ENCODE data around the gene SAP30BP. TPM values are rescaled to one million over a fixed set of nuclear protein-coding genes. Genes with fewer than 3 reads are reported as not detected.

Gene SAP30BP
- total RNA-seq, 2 donors from 2014 or later = 56.7 to 66.1 TPM

- DNase-seq (ENCODE audit: low spot score) = no peak
- intact Hi-C loops (cut with DNase I) = no loop called here
These were observed 62.2 kb downstream of the SAP30BP start for GRCh38 chr17:75729351-75729750.

- intact Hi-C loops (cut with DNase I) = no loop called here
- no peak for DNase-seq (ENCODE audit: low spot score)
These were observed 62.9 kb downstream of the SAP30BP start for GRCh38 chr17:75730065-75730464.

GRCh38 chr17:75731086-75731715, 64.1 kb downstream of the SAP30BP start:
- intact Hi-C loops (cut with DNase I) = no loop called here
- DNase-seq (ENCODE audit: low spot score) = no peak

DNA sequence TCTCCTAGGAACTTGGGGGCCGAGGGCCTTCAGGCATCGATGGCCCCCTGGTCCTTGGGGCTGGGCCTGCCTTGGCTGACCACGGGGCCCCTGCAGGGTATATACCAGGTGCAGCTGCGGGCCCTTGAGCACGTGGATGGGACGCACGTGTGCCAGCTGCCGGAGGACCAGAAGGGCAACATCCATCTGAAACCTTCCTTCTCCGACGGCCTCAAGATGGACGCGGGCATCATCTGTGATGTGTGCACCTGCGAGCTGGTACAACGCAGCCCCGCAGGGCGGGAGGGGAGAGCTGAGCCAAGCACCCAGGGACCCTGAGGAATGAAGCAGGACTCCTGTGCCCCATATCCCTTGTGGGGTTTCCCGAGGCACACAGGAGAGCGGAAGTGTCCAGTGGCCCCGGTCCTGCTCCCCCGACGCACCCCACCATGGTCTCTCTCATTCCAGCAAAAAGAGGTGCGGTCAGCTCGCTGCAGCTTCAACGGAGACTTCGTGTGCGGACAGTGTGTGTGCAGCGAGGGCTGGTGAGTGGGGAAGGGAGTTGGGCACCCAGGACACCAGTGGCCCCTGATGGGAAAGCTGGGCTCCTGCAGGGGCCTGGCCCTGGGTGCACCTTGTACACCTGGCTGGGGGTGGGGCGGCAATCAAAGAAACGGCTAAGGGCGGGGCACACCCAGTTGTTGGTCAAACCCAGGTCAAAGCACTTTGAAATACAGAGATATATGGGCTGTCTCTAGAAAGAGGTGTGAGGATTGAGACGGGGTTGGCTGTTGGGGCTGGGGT, 64.8 kb downstream of the SAP30BP start:
- intact Hi-C loops (cut with DNase I) = no loop called here
- DNase-seq (ENCODE audit: low spot score) = no peak

GRCh38 chr17:75733471-75733870, 66.3 kb downstream of the SAP30BP start:
- no peak for DNase-seq (ENCODE audit: low spot score)
- intact Hi-C loops (cut with DNase I) = no loop called here

GRCh38 chr17:75734674-75735294, 67.6 kb downstream of the SAP30BP start:
- no peak for DNase-seq (ENCODE audit: low spot score)

DNA sequence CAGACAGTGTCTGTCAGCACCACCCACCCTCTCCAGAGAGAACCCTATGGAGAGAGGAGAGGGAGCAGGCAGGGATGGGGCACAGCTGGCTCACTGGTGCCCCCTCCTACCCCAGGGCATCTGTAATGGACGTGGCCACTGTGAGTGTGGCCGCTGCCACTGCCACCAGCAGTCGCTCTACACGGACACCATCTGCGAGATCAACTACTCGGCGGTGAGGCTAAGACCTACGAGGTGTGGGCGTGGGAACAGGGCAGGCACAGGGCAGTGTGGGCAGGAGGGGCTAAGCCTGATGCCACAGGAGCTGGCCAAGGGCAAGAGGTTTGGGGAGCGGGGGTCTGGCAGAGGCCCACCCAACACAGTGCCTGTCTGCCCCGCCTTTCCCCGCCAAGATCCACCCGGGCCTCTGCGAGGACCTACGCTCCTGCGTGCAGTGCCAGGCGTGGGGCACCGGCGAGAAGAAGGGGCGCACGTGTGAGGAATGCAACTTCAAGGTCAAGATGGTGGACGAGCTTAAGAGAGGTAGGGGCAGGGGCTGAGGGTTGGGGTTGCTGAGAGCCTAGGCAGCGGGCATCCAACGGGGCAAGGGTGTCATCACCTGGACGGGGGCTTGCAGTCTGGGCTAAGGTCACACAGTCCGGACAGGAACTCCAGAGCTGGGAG, 69.2 kb downstream of the SAP30BP start:
- no peak for DNase-seq (ENCODE audit: low spot score)
- intact Hi-C loops (cut with DNase I) = no loop called here

More at GRCh38 chr17:75734674-75735294, 67.6 kb downstream of the SAP30BP start:
- intact Hi-C loops (cut with DNase I) = no loop called here

DNA sequence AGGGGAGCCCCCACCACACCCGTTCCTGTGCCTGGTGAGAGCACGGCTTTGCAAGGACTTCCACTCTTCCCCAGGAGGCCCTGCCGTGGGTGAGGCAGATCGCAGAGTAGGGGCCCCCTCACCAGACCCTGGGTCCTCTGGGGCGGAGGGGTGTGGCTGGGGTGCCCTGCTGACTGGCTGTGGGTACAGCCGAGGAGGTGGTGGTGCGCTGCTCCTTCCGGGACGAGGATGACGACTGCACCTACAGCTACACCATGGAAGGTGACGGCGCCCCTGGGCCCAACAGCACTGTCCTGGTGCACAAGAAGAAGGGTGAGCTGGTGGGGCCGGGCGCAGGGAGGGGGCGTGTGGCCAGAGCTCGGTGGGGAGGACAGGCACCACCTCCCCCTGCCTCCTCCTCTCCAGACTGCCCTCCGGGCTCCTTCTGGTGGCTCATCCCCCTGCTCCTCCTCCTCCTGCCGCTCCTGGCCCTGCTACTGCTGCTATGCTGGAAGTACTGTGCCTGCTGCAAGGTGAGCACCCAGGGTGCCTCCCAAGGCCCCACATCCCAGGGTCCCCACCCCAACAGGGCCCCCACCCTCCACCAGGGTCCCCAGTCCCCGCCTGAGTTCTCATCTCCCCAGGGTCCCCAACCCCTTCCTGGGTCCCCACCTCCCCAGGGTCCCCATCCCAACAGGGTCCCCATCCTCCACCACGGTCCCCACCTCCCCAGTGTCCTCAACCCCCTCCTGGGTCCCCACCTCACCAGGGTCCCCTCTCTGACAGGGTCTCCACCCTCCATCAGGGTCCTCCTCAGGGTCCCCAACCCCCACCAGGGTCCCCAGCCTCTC, 70.2 kb downstream of the SAP30BP start:
- no peak for DNase-seq (ENCODE audit: low spot score)
- intact Hi-C loops (cut with DNase I) = no loop called here

DNA sequence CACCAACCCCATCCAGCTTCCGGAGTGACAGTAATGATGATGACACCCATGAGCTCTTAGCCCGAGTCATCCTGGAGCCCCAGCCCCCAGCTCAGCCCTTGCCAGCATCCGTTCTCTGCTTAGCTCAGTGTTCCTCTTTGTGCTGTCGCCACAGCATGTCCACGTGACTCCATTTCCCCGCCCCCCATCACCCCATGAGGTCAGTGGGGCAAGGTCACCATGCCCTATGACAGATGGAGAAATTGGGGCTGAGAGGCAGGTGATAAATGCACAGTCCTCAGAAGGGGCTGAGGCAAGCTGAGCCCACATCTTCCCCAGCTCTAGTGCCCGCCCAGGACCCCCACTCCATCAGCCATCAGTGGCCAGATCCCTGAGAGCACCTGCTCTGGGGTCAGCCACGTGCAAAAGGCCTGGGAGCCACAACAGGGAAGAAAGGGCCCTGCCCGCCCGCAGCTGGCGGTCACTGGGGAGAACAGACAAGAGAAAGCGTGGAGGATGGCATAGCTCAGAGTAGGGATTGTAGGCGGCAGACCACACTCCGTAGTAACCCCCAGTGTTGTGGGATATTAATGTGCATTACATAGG, 71.2 kb downstream of the SAP30BP start:
- intact Hi-C loops (cut with DNase I) = no loop called here

GRCh38 chr17:75739174-75739573, 72.0 kb downstream of the SAP30BP start:
- no peak for DNase-seq (ENCODE audit: low spot score)
- intact Hi-C loops (cut with DNase I) = no loop called here

More for the DNA sequence above, 71.2 kb downstream of the SAP30BP start:
- peak; percentile 93 for DNase-seq (ENCODE audit: low spot score)

- no peak for DNase-seq (ENCODE audit: low spot score)
- intact Hi-C loops (cut with DNase I) = loop anchor here in 1 of 2 donors (5.0 kb wide), 1 partner anchor 52 kb away; no protein-coding TSS in a partner anchor
These were observed 72.7 kb downstream of the SAP30BP start for GRCh38 chr17:75739801-75740200.

DNA sequence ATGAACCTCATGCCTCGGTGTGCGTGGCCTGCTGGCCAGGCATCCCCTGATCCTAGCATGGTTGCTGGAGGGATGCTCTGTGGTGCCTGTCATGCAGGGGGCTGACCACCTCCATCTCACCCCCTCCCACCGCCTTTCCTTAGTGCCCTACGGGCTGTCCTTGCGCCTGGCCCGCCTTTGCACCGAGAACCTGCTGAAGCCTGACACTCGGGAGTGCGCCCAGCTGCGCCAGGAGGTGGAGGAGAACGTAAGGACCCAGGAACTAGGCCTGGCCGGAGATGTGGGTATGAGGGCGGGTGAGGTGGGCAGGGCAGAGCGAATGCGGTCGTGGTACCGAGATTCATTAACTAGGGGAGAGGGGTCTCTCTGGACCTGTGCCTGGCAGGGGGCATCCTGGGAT, 73.1 kb downstream of the SAP30BP start:
- intact Hi-C loops (cut with DNase I) = loop anchor here in 1 of 2 donors (5.0 kb wide), 1 partner anchor 53 kb away; no protein-coding TSS in a partner anchor
- no peak for DNase-seq (ENCODE audit: low spot score)

DNA sequence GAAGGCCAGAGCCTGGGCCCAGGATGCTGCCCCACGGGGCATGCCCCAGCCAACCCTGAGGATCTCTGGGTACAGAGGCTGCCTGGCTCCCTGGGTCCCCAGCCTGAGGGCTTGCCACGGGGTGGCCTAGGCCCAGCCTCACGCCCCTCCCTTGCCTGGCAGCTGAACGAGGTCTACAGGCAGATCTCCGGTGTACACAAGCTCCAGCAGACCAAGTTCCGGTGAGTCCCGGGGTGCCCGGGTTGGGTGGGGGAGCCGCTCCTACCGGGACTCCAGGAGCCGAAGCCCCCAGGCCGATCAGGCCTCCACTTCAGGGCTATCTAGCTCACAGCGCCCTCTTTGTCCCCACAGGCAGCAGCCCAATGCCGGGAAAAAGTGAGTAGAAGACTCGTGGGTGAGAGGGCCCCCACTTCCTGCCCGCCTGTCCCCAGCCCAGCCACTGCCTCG, 73.5 kb downstream of the SAP30BP start:
- intact Hi-C loops (cut with DNase I) = loop anchor here in 1 of 2 donors (5.0 kb wide), 1 partner anchor 53 kb away; no protein-coding TSS in a partner anchor
- no peak for DNase-seq (ENCODE audit: low spot score)

DNA sequence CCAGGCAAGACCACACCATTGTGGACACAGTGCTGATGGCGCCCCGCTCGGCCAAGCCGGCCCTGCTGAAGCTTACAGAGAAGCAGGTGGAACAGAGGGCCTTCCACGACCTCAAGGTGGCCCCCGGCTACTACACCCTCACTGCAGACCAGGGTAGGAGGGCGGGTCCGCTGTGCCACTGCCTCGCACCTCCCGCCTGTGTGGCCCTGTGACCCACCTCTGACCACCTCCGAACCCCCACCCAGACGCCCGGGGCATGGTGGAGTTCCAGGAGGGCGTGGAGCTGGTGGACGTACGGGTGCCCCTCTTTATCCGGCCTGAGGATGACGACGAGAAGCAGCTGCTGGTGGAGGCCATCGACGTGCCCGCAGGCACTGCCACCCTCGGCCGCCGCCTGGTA, 75.2 kb downstream of the SAP30BP start:
- intact Hi-C loops (cut with DNase I) = loop anchor here in 1 of 2 donors (5.0 kb wide), 1 partner anchor 55 kb away; no protein-coding TSS in a partner anchor
- DNase-seq (ENCODE audit: low spot score) = no peak

GRCh38 chr17:75743625-75744206, 76.6 kb downstream of the SAP30BP start:
- DNase-seq (ENCODE audit: low spot score) = no peak
- intact Hi-C loops (cut with DNase I) = loop anchor here in 1 of 2 donors (5.0 kb wide), 1 partner anchor 56 kb away; no protein-coding TSS in a partner anchor

DNA sequence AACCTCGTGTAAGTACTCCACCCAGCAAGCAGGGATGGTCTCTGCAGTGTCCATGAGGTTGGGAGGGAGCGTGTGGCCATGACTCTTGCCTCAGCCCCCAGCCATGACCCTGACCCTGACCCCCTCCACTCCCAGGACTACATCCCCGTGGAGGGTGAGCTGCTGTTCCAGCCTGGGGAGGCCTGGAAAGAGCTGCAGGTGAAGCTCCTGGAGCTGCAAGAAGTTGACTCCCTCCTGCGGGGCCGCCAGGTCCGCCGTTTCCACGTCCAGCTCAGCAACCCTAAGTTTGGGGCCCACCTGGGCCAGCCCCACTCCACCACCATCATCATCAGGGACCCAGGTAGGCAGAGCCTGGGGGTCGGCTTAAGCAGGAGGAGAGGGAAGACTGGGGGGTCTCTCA, 81.6 kb downstream of the SAP30BP start:
- no peak for DNase-seq (ENCODE audit: low spot score)
- intact Hi-C loops (cut with DNase I) = loop anchor here (2.0 to 5.0 kb wide), 2 partner anchors 114 to 116 kb away; partner anchors contain the start of gene SMIM5 (in 1 of the 2)

DNA sequence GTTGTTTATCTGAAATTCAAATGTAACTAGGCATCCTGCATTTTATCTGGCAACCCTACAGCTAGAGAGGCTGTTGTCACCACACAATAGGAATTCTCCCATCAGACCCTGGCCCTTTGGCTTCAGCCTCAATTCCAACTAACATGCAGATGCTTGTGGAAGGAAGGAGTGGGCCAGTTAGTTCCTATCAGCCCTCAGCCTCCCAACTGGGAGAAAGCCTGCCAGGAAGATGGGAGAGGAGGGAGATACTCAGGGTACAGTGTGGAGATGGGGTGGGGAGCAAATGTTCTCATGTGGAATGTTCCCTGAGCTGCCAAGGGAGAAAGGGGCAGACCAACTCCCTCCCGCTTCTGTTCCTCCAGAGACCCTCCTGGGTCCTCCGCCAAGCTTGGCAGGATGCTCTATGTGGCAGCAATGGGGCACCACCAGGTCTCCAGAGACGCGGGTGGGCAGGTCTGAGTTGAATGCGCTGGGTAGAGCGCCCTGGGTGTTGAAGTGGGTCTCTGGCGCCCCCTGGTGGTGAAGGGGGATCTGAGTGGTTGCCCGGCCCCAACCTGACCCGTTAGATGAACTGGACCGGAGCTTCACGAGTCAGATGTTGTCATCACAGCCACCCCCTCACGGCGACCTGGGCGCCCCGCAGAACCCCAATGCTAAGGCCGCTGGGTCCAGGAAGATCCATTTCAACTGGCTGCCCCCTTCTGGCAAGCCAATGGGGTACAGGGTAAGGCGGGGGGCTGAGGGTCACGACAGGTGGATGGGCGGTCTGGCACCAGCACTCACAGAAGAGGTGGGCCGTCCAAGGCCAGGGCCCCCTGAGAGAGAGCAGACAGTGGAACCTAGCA, 82.6 kb downstream of the SAP30BP start:
- intact Hi-C loops (cut with DNase I) = loop anchor here (2.0 to 10.0 kb wide), 4 partner anchors 72 to 117 kb away; partner anchors contain the start of gene SMIM5 (in 1 of the 2)
- peak; percentile 96 for DNase-seq (ENCODE audit: low spot score)

Measured in posterior vena cava (tissue), 2 donors.